ENCODE measurements around the gene RARA.

RARA gene

DNA sequence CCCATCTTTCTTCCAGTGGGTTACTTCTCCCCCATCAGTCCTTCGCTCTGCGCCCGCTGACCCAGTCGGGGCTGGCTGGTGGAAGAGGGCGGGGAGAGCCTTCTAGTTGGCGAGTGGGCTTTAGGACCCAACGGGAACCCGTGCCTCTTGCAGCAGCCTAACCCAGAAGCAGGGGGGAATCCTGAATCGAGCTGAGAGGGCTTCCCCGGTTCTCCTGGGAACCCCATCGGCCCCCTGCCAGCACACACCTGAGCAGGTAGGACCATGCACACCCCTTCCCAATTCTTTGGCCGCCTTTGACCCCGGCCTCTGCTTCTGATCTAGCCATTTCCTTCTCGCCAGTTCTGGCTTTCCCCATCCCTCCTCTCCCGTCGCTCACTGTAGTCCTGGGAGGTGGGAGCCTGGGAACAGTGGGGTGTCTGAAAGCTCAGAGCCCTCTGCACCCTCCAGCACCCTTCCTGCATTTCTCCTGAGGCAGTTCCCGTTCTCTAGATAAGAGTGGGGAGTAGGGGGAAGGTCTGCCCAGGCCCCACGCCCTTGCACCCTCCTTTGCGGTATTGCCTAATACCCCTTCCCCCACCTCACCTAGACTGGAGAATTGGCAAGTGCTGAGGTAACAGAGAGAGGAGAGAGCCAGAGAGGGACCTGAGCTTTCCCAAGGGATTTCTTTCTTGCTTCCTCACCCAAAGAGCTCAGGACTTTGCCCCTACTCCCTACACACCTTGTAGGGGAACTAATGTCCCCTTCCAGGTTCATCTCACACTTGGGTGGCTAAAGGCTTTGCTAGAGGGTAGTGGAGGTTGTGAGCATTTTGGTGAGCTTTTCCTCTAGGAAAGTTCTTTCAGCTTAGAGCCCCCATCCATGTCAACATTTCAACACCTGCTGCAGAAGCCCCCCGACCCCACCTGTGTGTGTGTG is at the start of gene RARA:
TSS of gene RARA (plus strand) at position 150 of the 918 bp plus-strand sequence. CDS start 22,039 bp downstream, outside the sequence.
- no peak for TF ChIP-seq GATA3 (IDR thresholded peaks at IDR 0.05; ENCODE audit: low read depth, low read length)
- TF ChIP-seq GATA2 (IDR thresholded peaks at IDR 0.05; ENCODE audit: low read depth, low read length) = no peak

DNA sequence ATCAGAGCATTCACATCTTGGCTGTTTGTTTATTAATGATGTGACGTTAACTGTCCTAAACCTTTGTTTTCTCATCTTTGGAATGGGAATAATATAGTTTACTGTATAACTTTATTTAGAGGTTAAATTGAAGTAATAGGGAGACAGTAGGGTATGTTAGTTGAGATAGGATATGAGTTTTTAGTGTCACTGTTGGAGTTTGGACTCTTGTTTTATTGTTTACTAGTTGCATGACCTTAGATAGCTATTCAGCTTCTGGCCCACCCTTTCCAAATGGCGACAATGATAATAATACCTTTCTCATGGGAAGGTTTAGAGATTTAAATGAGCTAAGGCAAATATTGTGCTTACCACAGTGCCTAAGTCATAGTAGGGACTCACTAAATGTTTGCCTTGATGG is 49.5 kb upstream of the RARA start:
- TF ChIP-seq GATA2 (IDR thresholded peaks at IDR 0.05; ENCODE audit: low read depth, low read length) (no peak), GATA3 (IDR thresholded peaks at IDR 0.05; ENCODE audit: low read depth, low read length) (no peak)

DNA sequence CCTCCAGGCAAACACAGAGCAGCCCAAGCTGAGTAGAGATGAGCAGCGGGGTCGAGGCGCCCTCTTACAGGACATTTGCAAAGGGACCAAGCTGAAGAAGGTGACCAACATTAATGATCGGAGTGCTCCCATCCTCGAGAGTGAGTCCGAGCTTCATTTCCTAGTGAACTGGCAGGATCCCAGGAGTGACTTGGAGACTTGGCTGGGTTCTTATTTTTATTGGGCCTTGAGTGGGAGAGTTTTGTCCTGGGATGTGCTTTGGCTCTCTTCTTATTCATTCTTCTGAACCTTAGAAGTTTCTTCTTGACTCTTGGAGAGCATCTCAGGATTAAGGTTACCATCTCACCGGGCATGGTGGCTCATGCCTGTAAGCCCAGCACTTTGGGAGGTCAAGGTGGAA is 48.5 kb upstream of the RARA start:
- TF ChIP-seq GATA3 (IDR thresholded peaks at IDR 0.05; ENCODE audit: low read depth, low read length) = no peak
- no peak for TF ChIP-seq GATA2 (IDR thresholded peaks at IDR 0.05; ENCODE audit: low read depth, low read length)

GRCh38 chr17:40264458-40265185 is 44.4 kb upstream of the RARA start:
- TF ChIP-seq GATA2 (IDR thresholded peaks at IDR 0.05; ENCODE audit: low read depth, low read length) (no peak), GATA3 (IDR thresholded peaks at IDR 0.05; ENCODE audit: low read depth, low read length) (no peak)

DNA sequence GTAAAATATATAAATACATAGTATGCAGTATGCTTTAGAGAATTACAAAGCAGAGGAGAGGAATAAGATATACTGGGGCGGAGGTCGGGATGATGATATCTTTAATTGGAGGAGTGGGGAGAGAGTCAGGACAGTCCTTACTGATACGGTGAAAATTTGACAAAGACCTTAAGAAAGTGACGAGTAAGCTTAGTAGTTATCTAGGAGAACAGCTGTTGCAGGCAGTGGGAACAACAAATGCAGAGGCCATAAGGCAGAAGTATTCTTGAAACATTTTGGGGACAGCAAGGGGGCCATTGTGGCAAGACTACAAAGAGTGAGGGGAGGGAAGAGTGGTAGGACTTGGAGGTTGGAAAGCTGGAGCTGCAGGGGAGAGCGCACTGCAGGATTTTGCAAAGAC is 43.6 kb upstream of the RARA start:
- TF ChIP-seq GATA3 (IDR thresholded peaks at IDR 0.05; ENCODE audit: low read depth, low read length) (no peak), GATA2 (IDR thresholded peaks at IDR 0.05; ENCODE audit: low read depth, low read length) (no peak)

GRCh38 chr17:40266882-40267281 is 42.1 kb upstream of the RARA start:
- TF ChIP-seq GATA2 (IDR thresholded peaks at IDR 0.05; ENCODE audit: low read depth, low read length) = no peak
- TF ChIP-seq GATA3 (IDR thresholded peaks at IDR 0.05; ENCODE audit: low read depth, low read length) = no peak

DNA sequence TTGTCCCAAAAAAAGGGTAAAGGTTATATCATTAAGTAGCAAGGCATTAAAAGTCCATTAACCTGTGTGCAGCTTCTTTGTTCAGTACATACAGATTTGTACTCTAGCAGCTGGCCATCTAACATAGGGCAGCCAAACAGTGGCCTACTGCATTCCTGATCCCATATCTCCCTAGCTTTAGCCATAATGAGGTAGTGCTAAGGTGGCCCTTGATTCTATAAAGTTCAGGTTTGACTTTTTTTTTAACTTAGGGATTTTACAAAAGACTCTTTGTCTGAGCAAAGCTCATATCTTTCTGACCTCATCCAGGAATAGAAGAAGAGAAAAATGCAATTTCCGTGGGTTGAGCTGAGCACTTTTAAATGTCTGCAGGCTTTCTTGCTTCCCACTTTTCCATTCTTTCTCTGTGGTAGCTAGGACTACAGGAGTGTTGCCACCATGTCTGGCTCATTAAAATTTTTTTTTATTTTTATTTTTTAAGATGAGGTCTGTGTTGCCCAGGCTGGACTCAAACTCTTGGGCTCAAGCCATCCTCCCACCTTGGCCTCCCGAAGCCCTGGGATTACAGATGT is 40.8 kb upstream of the RARA start:
- TF ChIP-seq GATA2 (IDR thresholded peaks at IDR 0.05; ENCODE audit: low read depth, low read length) (no peak), GATA3 (IDR thresholded peaks at IDR 0.05; ENCODE audit: low read depth, low read length) (no peak)

GRCh38 chr17:40278414-40278813 is 30.6 kb upstream of the RARA start:
- TF ChIP-seq GATA2 (IDR thresholded peaks at IDR 0.05; ENCODE audit: low read depth, low read length) = no peak
- TF ChIP-seq GATA3 (IDR thresholded peaks at IDR 0.05; ENCODE audit: low read depth, low read length) = no peak

DNA sequence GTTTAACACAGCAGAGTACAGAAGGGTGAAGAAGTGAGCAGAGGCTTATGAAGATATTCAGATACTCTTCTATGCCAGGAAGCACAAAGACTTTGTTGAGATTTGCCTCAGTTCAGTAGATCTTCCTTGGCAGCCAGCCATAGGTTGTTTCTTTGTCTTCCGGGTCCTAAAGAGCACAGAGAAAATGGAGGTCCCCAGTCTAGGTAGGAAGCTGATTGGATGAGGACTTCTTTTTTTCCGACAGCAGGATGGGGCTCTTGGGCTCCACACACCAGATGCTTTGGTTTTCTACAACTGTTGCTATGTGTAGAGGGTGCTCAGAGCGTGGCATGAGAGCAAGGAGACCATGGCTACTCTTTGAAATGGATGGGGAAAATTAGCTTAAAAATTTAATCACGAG is 29.6 kb upstream of the RARA start:
- TF ChIP-seq GATA3 (IDR thresholded peaks at IDR 0.05; ENCODE audit: low read depth, low read length) = no peak
- TF ChIP-seq GATA2 (IDR thresholded peaks at IDR 0.05; ENCODE audit: low read depth, low read length) = no peak

DNA sequence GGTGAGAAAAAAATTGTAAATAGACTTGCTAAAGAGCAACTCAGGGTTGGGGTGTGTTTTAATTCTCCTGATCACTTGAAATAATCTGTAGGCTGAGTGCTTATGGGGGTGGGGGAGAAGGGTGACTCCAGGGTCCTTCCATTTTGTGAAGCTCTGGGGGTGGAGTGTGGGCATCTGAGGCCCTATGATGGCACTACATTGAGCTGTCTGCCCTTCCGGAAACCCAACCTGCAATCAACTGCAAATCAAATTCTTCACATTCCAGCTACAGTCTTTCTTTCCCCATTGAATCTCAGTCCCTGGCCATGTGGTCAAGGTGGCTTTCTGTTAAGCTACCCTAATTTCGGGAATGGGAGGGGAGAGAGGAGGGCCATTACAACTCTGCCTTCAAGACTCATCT is 27.3 kb upstream of the RARA start:
- TF ChIP-seq GATA3 (IDR thresholded peaks at IDR 0.05; ENCODE audit: low read depth, low read length) (no peak), GATA2 (IDR thresholded peaks at IDR 0.05; ENCODE audit: low read depth, low read length) (no peak)

DNA sequence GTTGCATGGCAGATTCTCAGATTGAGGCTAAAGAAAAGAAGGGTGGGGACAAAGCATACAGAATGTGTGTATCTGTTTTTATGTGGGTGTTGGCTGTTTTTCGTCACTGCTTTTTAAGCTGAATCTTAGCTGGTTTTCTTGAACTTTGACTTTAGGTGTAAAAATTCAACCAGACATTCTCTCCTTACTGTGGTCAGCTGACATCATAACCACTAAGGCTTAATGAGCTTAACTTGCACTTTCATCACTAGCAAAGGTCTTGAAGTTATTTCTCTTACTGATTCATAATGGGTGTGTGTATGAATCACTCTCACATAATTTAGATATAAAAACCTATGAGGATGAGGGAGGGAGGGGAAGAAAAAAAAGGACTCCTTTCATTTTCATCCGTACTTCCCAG is 25.3 kb upstream of the RARA start:
- no peak for TF ChIP-seq GATA2 (IDR thresholded peaks at IDR 0.05; ENCODE audit: low read depth, low read length)

DNA sequence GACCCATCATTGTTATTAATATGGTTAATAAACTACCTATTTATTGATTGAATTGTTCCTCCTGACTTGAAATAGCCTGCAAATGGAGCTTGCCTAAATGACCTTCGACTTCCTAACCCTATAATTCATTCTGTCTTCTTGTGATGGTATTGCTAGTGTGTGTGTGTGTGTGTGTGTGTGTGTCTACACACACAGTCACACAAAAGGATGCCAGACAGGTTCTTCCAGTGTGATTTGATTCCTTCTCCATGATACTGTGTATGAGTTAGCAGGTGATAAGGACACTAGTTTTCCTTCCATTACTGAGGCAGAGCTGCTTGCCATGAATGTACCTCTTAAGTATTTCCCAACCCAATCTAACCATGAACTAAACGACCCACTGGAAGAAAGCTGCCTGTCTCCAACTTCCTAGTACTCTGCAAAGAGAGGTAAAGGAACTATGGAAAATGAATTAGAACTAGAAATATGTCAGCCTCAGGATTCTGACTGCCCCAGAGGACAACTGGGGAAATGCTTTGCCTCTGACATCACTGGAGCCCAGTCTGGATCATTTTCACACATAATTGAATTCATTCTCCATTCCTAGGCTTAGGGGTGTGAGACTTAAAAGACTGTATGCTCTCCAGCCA is 24.8 kb upstream of the RARA start:
- no peak for TF ChIP-seq GATA2 (IDR thresholded peaks at IDR 0.05; ENCODE audit: low read depth, low read length)
- no peak for TF ChIP-seq GATA3 (IDR thresholded peaks at IDR 0.05; ENCODE audit: low read depth, low read length)

GRCh38 chr17:40286473-40286872 is 22.5 kb upstream of the RARA start:
- TF ChIP-seq GATA3 (IDR thresholded peaks at IDR 0.05; ENCODE audit: low read depth, low read length) (no peak), GATA2 (IDR thresholded peaks at IDR 0.05; ENCODE audit: low read depth, low read length) (no peak)

- TF ChIP-seq GATA3 (IDR thresholded peaks at IDR 0.05; ENCODE audit: low read depth, low read length) (no peak), GATA2 (IDR thresholded peaks at IDR 0.05; ENCODE audit: low read depth, low read length) (no peak)
Measured at GRCh38 chr17:40287159-40287493, 21.9 kb upstream of the RARA start.

Data from SH-SY5Y (cell line).